IPS-18c (cell line): Measurements from ENCODE around the gene TTC7B.
A peak's percentile ranks its signal among the peaks of the same experiment; 100 is the strongest.
"Not testable (repeated sequence)": the region's sequence is repeated elsewhere in the genome, so short reads cannot be mapped to it uniquely, and the experiment has no call there.

Experiments
- H3K4me3 ChIP-seq: 2 replicates; pipeline ENCODE4 v1.7.0; 2013; ENCODE audit warnings: low read depth, mild to moderate bottlenecking, low read length, moderate library complexity; ENCODE audit not compliant: insufficient read depth
- H3K9me3 ChIP-seq: one replicate; pipeline ENCODE4 v1.6.1; 2013; ENCODE audit warnings: mild to moderate bottlenecking, low read length, moderate library complexity; ENCODE audit not compliant: control insufficient read depth, insufficient read depth

TTC7B gene, protein sequence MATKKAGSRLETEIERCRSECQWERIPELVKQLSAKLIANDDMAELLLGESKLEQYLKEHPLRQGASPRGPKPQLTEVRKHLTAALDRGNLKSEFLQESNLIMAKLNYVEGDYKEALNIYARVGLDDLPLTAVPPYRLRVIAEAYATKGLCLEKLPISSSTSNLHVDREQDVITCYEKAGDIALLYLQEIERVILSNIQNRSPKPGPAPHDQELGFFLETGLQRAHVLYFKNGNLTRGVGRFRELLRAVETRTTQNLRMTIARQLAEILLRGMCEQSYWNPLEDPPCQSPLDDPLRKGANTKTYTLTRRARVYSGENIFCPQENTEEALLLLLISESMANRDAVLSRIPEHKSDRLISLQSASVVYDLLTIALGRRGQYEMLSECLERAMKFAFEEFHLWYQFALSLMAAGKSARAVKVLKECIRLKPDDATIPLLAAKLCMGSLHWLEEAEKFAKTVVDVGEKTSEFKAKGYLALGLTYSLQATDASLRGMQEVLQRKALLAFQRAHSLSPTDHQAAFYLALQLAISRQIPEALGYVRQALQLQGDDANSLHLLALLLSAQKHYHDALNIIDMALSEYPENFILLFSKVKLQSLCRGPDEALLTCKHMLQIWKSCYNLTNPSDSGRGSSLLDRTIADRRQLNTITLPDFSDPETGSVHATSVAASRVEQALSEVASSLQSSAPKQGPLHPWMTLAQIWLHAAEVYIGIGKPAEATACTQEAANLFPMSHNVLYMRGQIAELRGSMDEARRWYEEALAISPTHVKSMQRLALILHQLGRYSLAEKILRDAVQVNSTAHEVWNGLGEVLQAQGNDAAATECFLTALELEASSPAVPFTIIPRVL

DNA sequence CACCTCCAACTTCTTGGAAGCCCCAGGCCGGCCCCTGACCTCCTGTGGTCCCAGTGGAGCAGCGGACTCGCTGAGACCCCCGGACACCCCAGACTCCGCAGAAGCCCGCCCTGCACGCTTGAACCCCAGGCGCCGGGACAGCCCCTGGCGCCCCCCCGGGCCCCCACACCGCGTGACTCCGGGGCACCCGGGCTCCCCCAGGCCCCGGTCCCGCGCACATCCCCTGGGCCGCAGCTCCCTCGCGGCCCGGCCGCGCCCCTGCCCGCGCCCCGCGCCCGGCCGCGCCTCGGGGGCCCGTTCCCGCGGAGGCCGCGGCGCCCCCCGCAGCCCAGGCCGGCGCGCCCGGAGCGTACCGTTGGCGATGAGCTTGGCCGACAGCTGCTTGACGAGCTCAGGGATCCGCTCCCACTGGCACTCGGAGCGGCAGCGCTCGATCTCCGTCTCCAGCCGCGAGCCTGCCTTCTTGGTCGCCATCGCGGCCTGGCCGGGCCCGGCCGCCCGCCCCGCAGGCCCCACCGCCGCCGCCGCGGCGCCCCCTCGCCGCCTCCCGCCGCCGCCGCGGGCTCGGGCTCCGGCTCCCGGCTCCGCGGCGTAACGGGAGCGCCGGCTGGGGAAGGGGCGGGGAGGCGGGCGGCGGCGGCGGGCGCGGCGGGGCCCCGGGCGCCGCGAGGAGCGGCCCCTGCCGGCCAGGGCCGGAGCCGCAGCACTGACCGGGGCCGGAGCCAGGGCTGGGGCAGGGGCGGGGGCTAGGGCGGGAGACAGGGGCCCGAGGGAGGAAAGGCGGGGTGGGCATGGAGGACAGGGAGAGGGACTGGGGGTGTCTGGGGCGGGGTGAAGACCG is at the start of gene TTC7B:
Gene TTC7B (minus strand): TSS at position 609 of the 841 bp plus-strand sequence. CDS start 135 bp downstream, at position 474.
- H3K9me3 ChIP-seq: no peaks in the 10 kb centered on the region
- peak within 1 kb of the TSS; percentile 62 for H3K4me3 ChIP-seq

DNA sequence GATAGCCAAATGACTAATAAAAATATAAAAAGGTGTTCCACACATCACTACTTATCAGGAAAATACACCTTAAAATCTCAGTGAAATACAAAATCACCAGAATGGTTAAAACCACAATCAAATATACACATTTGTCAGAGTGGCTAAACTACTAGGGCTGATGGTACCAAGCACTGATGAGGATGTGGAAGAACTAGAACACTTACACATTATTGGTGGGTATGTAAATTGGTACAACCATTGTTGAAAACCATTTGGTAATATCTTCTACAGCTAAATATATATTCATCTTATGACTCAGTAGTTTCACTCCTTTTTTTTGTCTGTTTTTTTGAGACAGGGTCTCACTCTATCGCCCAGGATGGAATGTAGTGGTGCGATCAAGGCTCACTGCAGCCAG is 48.5 kb upstream of the TTC7B start:
- Histone ChIP-seq H3K9me3 (no peaks in the 10 kb centered on the region), H3K4me3 (no peak overlapping the region)

DNA sequence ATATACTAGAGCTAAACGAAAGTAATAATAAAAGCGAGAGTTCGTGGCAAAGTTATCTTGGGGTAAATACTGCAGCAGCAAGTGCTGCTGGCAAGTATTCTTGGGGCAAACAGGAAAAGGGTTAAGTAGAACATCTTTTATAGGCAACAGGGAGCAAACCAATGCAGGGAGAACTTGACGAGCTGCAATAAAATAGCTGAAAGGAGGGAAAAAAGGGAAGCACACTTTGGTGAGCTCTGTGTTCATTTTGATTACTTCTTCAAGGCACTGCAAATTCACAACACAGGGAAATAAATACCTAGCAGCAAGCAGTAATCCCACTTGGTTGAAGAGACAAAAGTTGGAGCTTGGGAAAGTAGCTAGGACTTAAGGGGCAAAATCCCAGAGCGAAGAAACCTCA is 42.3 kb upstream of the TTC7B start:
- Histone ChIP-seq H3K9me3 (no peaks in the 10 kb centered on the region), H3K4me3 (no peak overlapping the region)

DNA sequence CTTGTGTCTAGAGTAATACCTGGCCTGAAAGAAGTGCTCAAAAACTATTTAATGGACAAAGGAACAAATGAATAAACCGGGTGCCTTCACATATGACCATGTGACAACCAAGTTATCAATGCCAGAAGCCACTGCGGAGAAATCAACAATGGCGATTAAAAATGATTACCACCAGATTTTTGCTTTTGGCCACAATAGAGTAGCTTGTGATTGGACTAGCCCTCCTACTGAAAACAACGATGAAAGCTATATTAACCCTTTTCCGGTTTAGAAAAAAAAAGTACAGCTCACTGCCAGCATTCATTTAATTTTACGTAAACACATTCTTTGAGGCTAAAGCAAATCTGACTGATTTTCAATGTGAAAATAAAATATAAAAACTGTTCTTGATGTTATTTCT is 41.6 kb upstream of the TTC7B start:
- Histone ChIP-seq H3K9me3 (no peaks in the 10 kb centered on the region), H3K4me3 (no peak overlapping the region)

DNA sequence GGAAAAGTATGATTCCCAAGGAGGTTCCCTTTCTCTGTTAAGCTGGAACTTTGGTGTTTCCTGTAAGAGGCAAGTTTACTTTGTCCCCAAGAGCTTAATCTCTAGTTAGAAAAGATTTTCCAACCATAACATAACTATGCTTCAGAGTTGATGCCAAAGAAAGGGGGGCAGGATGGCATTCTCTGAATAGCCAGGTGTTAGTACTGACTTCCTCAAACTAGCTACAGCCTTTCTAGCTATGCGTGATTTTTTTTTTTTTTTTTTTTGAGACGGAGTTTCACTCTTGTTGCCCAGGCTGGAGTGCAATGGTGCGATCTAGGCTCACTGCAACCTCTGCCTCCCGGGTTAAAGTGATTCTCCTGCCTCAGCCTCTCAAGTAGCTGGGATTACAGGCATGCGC is 39.9 kb upstream of the TTC7B start:
- not testable (repeated sequence) for H3K9me3 ChIP-seq, H3K4me3 ChIP-seq

DNA sequence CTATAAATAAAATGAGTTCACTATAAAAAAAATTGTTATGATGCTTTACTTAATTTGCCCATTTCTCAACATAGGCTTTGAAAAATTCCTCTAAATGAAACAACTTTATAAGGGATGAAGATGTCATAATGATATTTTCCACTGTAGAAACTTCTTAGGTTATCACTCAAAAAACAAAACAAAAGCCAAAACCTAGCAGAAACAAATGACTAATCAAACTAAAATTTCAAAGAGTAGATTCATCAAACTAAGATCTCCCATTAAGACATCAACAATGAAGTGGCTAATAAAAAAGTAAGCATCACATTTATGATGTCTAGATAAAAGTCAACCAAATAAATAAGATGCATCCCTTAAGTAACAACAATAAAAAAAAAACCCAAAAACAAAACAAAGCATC is 36.9 kb upstream of the TTC7B start:
- no peaks in the 10 kb centered on the region for H3K9me3 ChIP-seq
- H3K4me3 ChIP-seq: no peak overlapping the region

DNA sequence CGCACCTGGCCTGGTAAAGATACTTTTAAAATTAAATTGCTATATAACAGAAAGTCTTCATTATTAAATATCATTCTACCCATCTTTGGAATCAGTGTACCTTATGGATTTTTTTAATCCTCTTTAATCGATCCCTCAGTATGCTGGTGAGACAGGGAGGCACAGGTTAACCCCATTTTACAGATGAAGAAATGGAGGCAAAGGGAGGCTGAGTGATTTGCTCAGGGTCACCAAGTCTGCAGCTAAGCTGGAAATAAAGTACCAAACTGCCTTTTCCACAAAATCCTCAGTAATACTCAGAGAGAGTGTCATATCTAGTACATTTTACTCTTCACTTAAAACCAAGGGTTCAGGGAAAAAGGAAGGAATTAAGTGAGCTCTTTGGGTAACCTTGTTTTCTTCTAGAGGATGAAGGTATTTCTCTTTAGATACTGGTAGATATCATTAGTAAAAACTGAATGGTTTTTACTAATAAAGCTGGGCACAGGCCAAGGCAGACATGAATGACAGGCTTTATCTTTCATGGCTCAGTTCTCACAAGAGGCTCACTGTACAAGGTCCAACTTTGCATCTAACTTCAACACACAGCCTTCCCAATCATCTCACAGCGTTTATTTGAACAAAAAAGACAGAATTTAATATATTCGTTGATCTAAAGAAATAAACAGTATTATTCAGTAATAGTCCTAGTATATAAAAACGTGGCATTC is 35.3 kb upstream of the TTC7B start:
- Histone ChIP-seq H3K4me3 (no peak overlapping the region), H3K9me3 (no peaks in the 10 kb centered on the region)

DNA sequence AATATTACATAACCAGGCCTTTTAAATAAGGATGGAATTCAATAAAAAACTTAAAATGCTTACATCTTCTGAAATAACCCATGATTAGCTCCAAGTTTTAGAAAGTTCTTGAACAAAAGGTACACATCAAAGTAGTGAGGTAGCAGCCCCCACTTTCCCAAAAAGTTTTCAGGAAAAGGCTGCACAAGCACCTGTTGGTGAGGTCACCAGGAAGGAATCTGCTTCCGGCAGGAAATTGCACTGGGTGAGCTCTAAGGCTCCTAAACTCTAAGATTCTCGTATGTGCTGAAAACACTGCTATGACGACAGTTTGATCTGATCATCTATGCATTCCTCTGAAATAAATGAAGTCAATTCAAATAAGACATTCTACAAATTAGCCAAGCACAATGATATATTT is 34.3 kb upstream of the TTC7B start:
- Histone ChIP-seq H3K4me3 (no peak overlapping the region), H3K9me3 (no peaks in the 10 kb centered on the region)

DNA sequence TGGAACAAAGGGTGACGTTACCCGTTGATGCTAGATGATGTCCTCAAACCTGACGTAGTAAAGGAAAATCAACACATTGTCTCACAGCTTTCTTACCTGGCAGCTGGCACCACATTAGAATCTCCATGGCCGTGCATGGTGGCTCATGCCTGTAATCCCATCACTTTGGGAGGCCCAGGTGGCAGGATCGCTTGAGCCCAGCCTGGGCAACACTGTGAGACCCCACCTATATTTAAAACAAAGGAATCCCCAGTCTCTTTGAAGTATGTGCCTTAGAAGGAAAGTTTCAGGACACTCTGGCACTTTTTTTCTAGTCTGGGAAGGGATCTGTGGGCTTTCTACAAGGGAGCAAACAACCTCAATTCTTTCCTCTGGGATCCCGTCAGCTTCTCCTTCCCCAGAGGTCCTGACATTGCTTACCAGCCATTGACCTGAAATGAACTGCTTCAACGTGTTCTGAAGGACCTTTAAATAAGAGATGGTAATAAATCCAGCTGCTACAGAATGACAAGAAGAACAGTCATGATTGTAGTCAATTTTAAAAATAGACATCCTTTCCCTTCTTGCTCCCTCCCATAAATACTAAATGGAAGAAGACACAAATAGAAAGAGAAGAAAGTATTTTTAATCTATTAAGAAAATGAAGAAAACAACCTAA is 33.7 kb upstream of the TTC7B start:
- H3K9me3 ChIP-seq: no peaks in the 10 kb centered on the region
- H3K4me3 ChIP-seq: no peak overlapping the region

DNA sequence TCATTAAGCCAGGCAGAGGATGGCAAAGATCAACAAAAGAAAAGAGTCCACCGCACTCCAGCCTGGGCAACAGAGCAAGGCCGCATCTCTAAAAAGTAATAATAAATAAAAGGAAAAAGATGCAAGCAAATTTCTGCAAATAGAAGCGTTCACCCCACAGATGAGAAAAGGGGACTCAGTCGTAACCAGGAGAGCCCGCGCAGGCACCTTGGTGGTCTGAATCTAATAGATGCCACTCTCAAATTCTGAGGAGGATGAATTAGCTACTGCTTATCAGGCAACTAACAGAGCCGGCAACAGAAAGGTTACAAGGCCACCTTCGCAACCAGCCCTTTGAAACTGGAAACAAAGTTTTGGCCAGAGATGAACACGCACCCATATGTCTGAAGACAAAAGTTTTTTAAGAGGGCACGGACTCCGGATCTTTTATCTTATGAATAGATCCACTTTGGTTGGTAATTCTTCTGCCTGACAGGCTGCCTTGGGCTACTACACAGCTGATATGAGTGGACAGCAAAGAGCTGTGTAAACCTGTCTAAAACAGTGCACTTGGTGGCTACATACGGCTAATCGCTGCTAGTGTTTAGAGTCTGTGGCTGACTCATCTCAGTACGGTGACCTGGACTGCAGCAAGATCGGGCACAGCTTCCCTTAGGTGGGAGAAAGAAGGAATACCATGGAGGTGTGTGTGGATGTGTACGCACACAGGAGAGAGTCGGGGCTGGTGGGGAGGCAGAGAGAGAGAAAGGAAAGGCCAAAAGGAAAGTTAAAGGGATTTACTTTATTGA is 32.9 kb upstream of the TTC7B start:
- H3K4me3 ChIP-seq: no peak overlapping the region
- no peaks in the 10 kb centered on the region for H3K9me3 ChIP-seq

DNA sequence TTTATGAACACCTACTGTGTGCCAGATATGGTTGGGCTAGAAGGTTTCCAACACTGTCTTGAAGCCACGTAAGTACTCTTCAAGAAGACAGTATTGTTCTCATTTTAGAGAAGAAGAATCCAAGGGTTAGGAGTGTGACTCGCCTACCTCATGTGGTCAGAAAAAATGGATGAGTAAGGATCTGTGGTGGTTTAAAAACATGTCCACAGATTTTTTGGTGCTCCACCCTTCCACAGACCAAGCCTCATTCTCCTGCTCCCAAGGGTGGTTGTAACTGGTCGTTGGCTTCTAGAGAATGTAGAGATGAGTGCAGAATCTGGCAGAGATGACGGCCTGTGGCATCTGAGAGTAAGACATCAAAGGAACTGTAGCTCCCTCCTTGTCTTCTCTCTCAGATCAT is 30.3 kb upstream of the TTC7B start:
- Histone ChIP-seq H3K9me3 (no peaks in the 10 kb centered on the region), H3K4me3 (no peak overlapping the region)

DNA sequence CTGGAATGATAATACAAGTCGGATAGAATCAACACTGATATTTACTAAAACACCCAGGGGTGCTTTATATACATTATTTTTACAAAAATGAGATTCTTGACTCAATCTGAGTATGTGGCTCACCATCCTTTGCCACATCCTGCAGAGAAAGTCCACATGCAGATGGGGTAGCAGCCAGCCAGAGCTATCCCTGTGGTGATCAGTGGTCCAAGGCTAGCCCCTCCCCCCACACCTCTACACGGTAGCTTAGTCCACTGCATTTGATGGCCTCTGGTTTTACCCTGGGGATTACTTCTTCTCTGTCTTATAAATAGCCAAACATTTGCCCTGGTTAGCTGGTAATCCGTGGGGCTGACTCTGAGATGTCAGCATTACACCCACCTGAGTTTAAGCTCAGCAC is 28.1 kb upstream of the TTC7B start:
- Histone ChIP-seq H3K9me3 (no peaks in the 10 kb centered on the region), H3K4me3 (no peak overlapping the region)

DNA sequence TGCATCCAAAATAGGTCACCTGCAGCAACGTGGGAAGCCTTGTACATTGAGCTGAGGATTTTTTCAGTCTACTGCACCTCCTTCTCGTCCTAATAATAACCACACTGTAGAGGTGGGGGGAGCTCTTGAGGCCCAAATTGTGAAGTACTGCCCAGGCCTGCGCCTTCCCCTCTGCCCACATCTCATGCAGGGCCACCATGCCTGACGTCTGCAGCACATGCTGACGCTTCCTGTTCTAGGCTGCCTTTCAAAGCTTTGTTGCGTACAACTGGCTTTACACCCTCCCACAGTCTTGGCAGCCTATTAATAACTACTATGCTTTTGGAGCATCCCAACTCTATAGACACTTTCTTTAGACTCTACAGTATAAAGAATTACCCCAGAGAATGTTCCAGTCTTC is 26.5 kb upstream of the TTC7B start:
- H3K9me3 ChIP-seq: no peaks in the 10 kb centered on the region
- H3K4me3 ChIP-seq: no peak overlapping the region

DNA sequence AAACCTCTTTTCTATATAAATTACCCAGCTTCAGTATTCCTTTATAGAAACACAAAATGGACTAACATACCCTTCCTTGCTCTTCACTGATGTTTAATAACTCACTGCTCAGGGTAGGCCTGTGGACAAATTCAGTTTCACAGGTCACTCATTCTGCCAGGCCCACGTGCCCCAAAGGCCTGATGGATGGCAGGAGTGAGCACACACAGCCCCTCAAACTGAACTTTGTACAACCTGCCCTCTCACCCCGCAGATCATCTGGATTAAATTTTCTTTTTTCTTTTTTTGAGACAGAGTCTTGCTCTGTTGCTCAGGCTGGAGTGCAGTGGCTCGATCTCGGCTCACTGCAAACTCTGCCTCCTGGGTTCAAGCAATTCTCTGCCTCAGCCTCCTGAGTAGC is 24.4 kb upstream of the TTC7B start:
- H3K9me3 ChIP-seq, H3K4me3 ChIP-seq: not testable (repeated sequence)

DNA sequence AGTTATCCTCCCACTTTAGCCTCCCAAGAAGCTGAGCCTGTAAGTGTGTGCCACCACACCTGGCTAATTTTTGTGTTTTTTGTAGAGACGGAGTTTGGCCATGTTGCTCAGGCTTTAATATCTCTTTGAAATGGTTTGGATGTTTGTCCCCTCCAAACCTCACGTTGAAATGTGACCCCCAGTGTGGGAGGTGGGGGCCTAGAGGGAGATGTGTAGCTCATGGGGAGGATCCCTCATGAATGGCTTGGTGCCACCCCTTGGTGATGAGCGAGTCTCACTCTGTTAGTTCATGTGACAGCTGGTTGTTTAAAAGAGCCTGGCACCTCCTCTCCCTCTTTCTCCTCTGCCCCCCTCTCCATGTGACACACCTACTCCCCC is 23.6 kb upstream of the TTC7B start:
- Histone ChIP-seq H3K4me3 (no peak overlapping the region), H3K9me3 (no peaks in the 10 kb centered on the region)
